ENCODE results near the gene PTPRG.

DNA sequence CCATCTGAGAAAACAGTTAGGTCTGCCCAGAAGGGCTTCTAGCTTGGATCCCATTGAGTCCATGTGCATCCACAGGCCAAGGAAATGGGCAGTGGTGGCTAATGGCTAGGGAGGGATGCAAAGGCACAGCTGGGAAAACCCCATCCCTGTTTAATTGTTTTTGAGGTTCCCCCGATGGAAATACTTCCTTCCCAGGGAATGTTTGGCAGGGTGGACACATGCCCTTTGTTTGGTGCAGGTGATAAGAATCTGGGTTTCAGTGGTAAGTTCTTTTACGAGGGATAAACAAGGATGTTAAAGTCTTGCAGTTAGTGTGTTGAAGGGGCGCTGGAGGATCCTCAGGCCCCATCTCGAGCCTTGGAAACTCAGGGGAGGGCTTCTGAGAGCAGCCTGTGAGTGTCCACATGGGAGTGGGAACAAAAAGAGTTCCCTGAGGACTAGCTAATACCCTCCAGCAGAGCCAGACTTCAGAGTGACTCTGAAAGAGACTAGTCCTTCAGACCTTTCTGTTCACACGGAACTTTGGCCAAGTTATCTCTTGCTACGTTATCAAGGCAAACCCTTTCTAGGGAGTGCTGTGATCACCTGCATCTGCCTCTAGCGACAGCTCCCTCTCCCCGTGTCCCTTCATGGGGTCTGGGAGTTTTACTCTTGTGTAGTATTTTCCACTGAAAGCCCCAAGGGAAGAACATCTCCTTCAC lies 17.4 kb downstream of the PTPRG start:
- TF ChIP-seq CTCF (conservative IDR thresholded peaks at IDR 0.05) (no peak), ZFX (IDR thresholded peaks at IDR 0.05) (no peak)
